ENCODE data around the gene CSMD2. TPM values are rescaled to one million over a fixed set of nuclear protein-coding genes. Genes with fewer than 3 reads are reported as not detected.

Gene CSMD2
- total and polyA plus RNA-seq, 2 of the 8 experiments (the other 6 are each of a cell fraction or from before 2014, with no cell fraction given), result 7.0 to 14.7 TPM

GRCh38 chr1:33724348-33724747 is 440.7 kb downstream of the CSMD2 start:
- H3K79me1 ChIP-seq (ENCODE audit: low read depth, low read length), result no peaks in the 10 kb centered on the region
- DNase-seq (ENCODE audit: low read depth in 1 of 2, low spot score in 2 of 2), result peak in 1 of 2 experiments; percentile 60
- WGBS, 2 experiments (ENCODE audit: extremely low coverage in 1 of 2, insufficient coverage in 1 of 2, insufficient read length in 1 of 2, insufficient replicate concordance in 2 of 2, low coverage in 1 of 2, low lambda C conversion rate in 2 of 2, missing lambda C conversion rate in 1 of 2), result 90% methylated on average over 11 of the region's 11 CpGs; no CpG with 5 or more reads in 1 of the 2 experiments
- no peak overlapping the region for H2BK12ac ChIP-seq (ENCODE audit: low read depth, low read length)
- no peak overlapping the region for H4K8ac ChIP-seq (ENCODE audit: extremely low read depth, insufficient read depth, low read length)
- CTCF ChIA-PET (ENCODE audit: partially characterized antibody), result interaction anchor here (0.8 to 2.8 kb wide), 13 partner anchors 9 to 436 kb away, joined by 3 to 14 read pairs (median 4); no protein-coding TSS in a partner anchor
- no peaks in the 10 kb centered on the region for H3K23me2 ChIP-seq (ENCODE audit: low read depth, low read length)
- TF ChIP-seq SRF (IDR thresholded peaks at IDR 0.05; ENCODE audit: low read depth, low read length) (no peak), RAD21 (IDR thresholded peaks at IDR 0.05 in 1 of 2, conservative IDR thresholded peaks at IDR 0.05 in 1 of 2; ENCODE audit: low read depth in 2 of 2, low read length in 2 of 2) (peak; percentile 46 to 53)
- TF ChIP-seq, protein P1, sequence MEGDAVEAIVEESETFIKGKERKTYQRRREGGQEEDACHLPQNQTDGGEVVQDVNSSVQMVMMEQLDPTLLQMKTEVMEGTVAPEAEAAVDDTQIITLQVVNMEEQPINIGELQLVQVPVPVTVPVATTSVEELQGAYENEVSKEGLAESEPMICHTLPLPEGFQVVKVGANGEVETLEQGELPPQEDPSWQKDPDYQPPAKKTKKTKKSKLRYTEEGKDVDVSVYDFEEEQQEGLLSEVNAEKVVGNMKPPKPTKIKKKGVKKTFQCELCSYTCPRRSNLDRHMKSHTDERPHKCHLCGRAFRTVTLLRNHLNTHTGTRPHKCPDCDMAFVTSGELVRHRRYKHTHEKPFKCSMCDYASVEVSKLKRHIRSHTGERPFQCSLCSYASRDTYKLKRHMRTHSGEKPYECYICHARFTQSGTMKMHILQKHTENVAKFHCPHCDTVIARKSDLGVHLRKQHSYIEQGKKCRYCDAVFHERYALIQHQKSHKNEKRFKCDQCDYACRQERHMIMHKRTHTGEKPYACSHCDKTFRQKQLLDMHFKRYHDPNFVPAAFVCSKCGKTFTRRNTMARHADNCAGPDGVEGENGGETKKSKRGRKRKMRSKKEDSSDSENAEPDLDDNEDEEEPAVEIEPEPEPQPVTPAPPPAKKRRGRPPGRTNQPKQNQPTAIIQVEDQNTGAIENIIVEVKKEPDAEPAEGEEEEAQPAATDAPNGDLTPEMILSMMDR (IDR thresholded peaks at IDR 0.05; ENCODE audit: control extremely low read depth in 1 of 3, insufficient read depth in 1 of 3, low read depth in 1 of 3, low read length in 3 of 3), result peak; percentile 53 to 61 (median 56)
- no peak for FAIRE-seq
- no peak overlapping the region for H3K18ac ChIP-seq (ENCODE audit: extremely low read depth, low read length)
- no peaks in the 10 kb centered on the region for H4K20me1 ChIP-seq (replicated peaks in 1 of 2; ENCODE audit: control insufficient read depth in 1 of 2, insufficient read depth in 2 of 2, low read length in 2 of 2)
- no peaks in the 10 kb centered on the region for H3K4me1 ChIP-seq (replicated peaks in 1 of 4; ENCODE audit: control insufficient read depth in 3 of 4, insufficient read depth in 4 of 4, low read length in 3 of 4)
- H2AK5ac ChIP-seq (ENCODE audit: low read depth, low read length), result no peak overlapping the region
- no peaks in the 10 kb centered on the region for H3K79me2 ChIP-seq (ENCODE audit: control insufficient read depth in 1 of 2, insufficient read depth in 2 of 2, low read length in 2 of 2)
- H2BK15ac ChIP-seq (ENCODE audit: low read length), result no peak overlapping the region
- no peak overlapping the region for H3K4me2 ChIP-seq (ENCODE audit: insufficient read depth in 1 of 2, low read depth in 2 of 2, low read length in 2 of 2)
- POLR2A ChIA-PET (ENCODE audit: partially characterized antibody), result no interaction called here
- H3K23ac ChIP-seq (ENCODE audit: insufficient read length), result no peak overlapping the region
- H2AFZ ChIP-seq (ENCODE audit: low read length), result no peak overlapping the region
- no peak overlapping the region for H3K27ac ChIP-seq (ENCODE audit: low read depth, low read length)
- no peak overlapping the region for H2BK5ac ChIP-seq (ENCODE audit: low read depth, low read length)
- H3K9ac ChIP-seq (replicated peaks in 1 of 4; ENCODE audit: extremely low read depth in 1 of 4, low read depth in 3 of 4, low read length in 3 of 4), result no peak overlapping the region
- H2BK20ac ChIP-seq (ENCODE audit: low read length), result no peak overlapping the region
- no peak overlapping the region for H3K4me3 ChIP-seq (ENCODE audit: extremely low read depth in 1 of 4, insufficient read depth in 2 of 4, low read depth in 3 of 4, low read length in 4 of 4)
- no peaks in the 10 kb centered on the region for H3K9me3 ChIP-seq (ENCODE audit: insufficient read depth in 2 of 2, low read depth in 1 of 2, low read length in 1 of 2)
- no peak overlapping the region for H3K56ac ChIP-seq (replicated peaks; ENCODE audit: insufficient read length, low read depth, low read length)
- H4K91ac ChIP-seq (replicated peaks; ENCODE audit: insufficient read length, low read length), result no peak overlapping the region
- no peak overlapping the region for H3K4ac ChIP-seq (replicated peaks; ENCODE audit: insufficient read length, low read depth, low read length)
- no peaks in the 10 kb centered on the region for H3K27me3 ChIP-seq (replicated peaks in 1 of 4; ENCODE audit: control insufficient read depth in 3 of 4, extremely low read depth in 1 of 4, insufficient read depth in 3 of 4, low read length in 3 of 4)
- H3K36me3 ChIP-seq (ENCODE audit: control insufficient read depth in 2 of 4, insufficient read depth in 4 of 4, low read length in 3 of 4), result peaks cover 3 to 17% (median 13%) of the 10 kb centered on the region in 4 experiments; a peak in 6 of 8 replicates
- no peak overlapping the region for H2BK120ac ChIP-seq (replicated peaks; ENCODE audit: low read depth, low read length)
- no peak overlapping the region for H3K14ac ChIP-seq (ENCODE audit: insufficient read length)
- no peak overlapping the region for H4K5ac ChIP-seq (ENCODE audit: insufficient read length, low read depth, low read length)
